Vagina (tissue), 2 donors: ENCODE results near the gene RNF224.

Experiments
- CTCF ChIP-seq, 3 experiments: fragments of 450-650 bp in 2 of 3; fragments of 200-600 bp in 1 of 3; sonication (generic) in 1 of 3; IDR thresholded peaks; one replicate each; pipeline ENCODE4 v1.5.1; 2017 to 2019; ENCODE audit warnings: antibody characterized with exemption in 3 of 3, mild to moderate bottlenecking in 2 of 3, moderate library complexity in 2 of 3
- POLR2A ChIP-seq, 2 donors: fragments of 450-650 bp; IDR thresholded peaks; one replicate each; pipeline ENCODE4 v1.6.1; 2017; ENCODE audit warnings: antibody characterized with exemption in 2 of 2, mild to moderate bottlenecking in 2 of 2, moderate library complexity in 2 of 2
- POLR2AphosphoS5 ChIP-seq, 2 donors: sonication (generic); formaldehyde crosslinking; IDR thresholded peaks; one replicate each; pipeline ENCODE4 v1.9.0; 2017; ENCODE audit warnings: antibody characterized with exemption in 2 of 2, mild to moderate bottlenecking in 2 of 2, low read depth in 1 of 2; ENCODE audit not compliant: insufficient read depth in 1 of 2

- TF ChIP-seq POLR2AphosphoS5 (IDR thresholded peaks at IDR 0.05; ENCODE audit: insufficient read depth in 1 of 2, low read depth in 1 of 2) (no peak), CTCF (IDR thresholded peaks at IDR 0.05) (no peak), POLR2A (IDR thresholded peaks at IDR 0.05) (no peak)
Observed at GRCh38 chr9:137202966-137203365, 24.3 kb upstream of the RNF224 start.
